Natural killer cell (primary cell): ENCODE results near the gene UBE2E3. TPM values are rescaled to one million over a fixed set of nuclear protein-coding genes. Genes with fewer than 3 reads are reported as not detected.

ENCODE experiments used
- ATAC-seq, 3 donors: fragments of 150-1000 bp in 2 of 3; fragments of 200-7000 bp in 1 of 3; cut with Tn5 transposase; 1 replicate in 1 of 3; 2 replicates in 2 of 3; pipeline ENCODE4 v1.10.0; 2021; ENCODE audit warnings: mild to moderate bottlenecking in 2 of 3, moderate library complexity in 2 of 3
- DNase-seq, 2 donors: peaks; one replicate each; pipeline versions ENCODE4 v3.0.0 to v3.0.0-alpha.2; 2013 to 2021; ENCODE audit warnings: mixed read lengths in 1 of 2
- H3K27ac ChIP-seq: one replicate; pipeline ENCODE4 v1.5.1; 2013; ENCODE audit warnings: mild to moderate bottlenecking, low read length
- H3K27me3 ChIP-seq: one replicate; pipeline ENCODE4 v1.6.1; 2013; ENCODE audit warnings: low read length; ENCODE audit not compliant: control insufficient read depth, insufficient read depth
- H3K36me3 ChIP-seq: one replicate; pipeline ENCODE4 v1.6.1; 2013; ENCODE audit warnings: low read length; ENCODE audit not compliant: control insufficient read depth, insufficient read depth
- H3K4me1 ChIP-seq: one replicate; pipeline ENCODE4 v1.6.1; 2013; ENCODE audit warnings: low read length; ENCODE audit not compliant: control insufficient read depth, insufficient read depth
- H3K4me3 ChIP-seq: one replicate; pipeline ENCODE4 v1.5.1; 2013; ENCODE audit warnings: low read length
- H3K9me3 ChIP-seq: one replicate; pipeline ENCODE4 v1.6.1; 2013; ENCODE audit warnings: low read length; ENCODE audit not compliant: control insufficient read depth, insufficient read depth
- H3K27ac Mint-ChIP-seq, 2 donors: one replicate each; pipeline ENCODE4 v1.8.0; 2022; ENCODE audit warnings: mild to moderate bottlenecking in 2 of 2, mixed read lengths in 2 of 2, moderate library complexity in 1 of 2
- H3K27me3 Mint-ChIP-seq, 2 donors: one replicate each; pipeline ENCODE4 v1.8.0; 2022; ENCODE audit warnings: low read depth in 2 of 2, mixed read lengths in 2 of 2
- H3K36me3 Mint-ChIP-seq: one replicate; pipeline ENCODE4 v1.8.0; 2022; ENCODE audit warnings: mixed read lengths
- H3K4me1 Mint-ChIP-seq, 2 donors: one replicate each; pipeline ENCODE4 v1.8.0; 2022; ENCODE audit warnings: mixed read lengths in 2 of 2
- H3K4me3 Mint-ChIP-seq: one replicate; pipeline ENCODE4 v1.8.0; 2022; ENCODE audit warnings: mild to moderate bottlenecking, moderate library complexity, mixed read lengths
- H3K9me3 Mint-ChIP-seq, 2 donors: one replicate each; pipeline ENCODE4 v1.8.0; 2022; ENCODE audit warnings: mixed read lengths in 2 of 2
- WGBS: methylation state at CpG from one replicate; pipeline ENCODE4 v1.1.7; 2013; ENCODE audit warnings: missing lambda C conversion rate; ENCODE audit not compliant: insufficient coverage; 5-methylcytosine and 5-hydroxymethylcytosine counted together
- intact Hi-C: fragments of 100-400 bp; cut with micrococcal nuclease; formaldehyde crosslinking; loops from one replicate; pipeline ENCODE4 v1.14.2; 2022
- total RNA-seq, 4 donors: library from RNA; stranded (reverse); fragments of 120-200 nt in 1 of 4; gene quantifications; one replicate each; pipeline versions ENCODE4 v1.2.3 to v1.2.4, GENCODE V29; 2013 to 2022
- TF ChIP-seq, protein P1 (sequence below): fragments of 200-600 bp; IDR thresholded peaks from one replicate; pipeline ENCODE4 v1.8.0; 2022; ENCODE audit warnings: antibody characterized with exemption

Gene UBE2E3
- total RNA-seq, 3 donors from 2014 or later (not counting 1 experiment from before 2014, with no cell fraction given): 48.5 to 59.3 (median 52.6) TPM

DNA sequence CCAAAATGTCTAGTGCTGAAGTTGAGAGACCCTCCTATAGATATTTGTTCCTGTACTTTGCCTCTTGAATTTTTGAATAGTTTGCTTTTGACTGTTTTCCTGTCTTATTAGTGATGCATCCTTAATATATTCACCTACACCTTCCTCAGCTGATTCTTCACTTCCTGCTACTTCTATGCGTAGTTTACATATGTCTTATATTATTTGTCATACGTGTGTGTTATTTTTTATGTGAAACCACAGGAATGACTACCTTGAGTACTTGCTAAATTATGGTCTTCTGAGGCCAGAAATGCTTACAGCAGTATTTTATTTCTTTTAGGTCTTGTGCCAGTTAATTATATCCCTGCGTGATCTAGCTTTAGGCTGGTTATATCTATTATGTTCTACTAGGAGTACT, 9.9 kb downstream of the UBE2E3 start:
- Mint-ChIP-seq H3K9me3 (no peaks in the 10 kb centered on the region), H3K4me1 (peaks cover 29 to 46% of the 10 kb centered on the region in 2 donors), H3K36me3 (no peaks in the 10 kb centered on the region), H3K27ac (peak overlapping the region in 1 of 2 donors; percentile 58), H3K27me3 (no peaks in the 10 kb centered on the region), H3K4me3 (no peak overlapping the region)
- Histone ChIP-seq H3K4me3 (no peak overlapping the region), H3K27ac (no peak overlapping the region), H3K4me1 (no peaks in the 10 kb centered on the region), H3K27me3 (no peaks in the 10 kb centered on the region), H3K36me3 (peaks cover 5% of the 10 kb centered on the region), H3K9me3 (no peaks in the 10 kb centered on the region)
- WGBS: 67% methylated on average over 1 of the region's 3 CpGs
- intact Hi-C loops: no loop called here
- ATAC-seq: no peak
- TF ChIP-seq, protein P1, sequence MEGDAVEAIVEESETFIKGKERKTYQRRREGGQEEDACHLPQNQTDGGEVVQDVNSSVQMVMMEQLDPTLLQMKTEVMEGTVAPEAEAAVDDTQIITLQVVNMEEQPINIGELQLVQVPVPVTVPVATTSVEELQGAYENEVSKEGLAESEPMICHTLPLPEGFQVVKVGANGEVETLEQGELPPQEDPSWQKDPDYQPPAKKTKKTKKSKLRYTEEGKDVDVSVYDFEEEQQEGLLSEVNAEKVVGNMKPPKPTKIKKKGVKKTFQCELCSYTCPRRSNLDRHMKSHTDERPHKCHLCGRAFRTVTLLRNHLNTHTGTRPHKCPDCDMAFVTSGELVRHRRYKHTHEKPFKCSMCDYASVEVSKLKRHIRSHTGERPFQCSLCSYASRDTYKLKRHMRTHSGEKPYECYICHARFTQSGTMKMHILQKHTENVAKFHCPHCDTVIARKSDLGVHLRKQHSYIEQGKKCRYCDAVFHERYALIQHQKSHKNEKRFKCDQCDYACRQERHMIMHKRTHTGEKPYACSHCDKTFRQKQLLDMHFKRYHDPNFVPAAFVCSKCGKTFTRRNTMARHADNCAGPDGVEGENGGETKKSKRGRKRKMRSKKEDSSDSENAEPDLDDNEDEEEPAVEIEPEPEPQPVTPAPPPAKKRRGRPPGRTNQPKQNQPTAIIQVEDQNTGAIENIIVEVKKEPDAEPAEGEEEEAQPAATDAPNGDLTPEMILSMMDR: no peak
- DNase-seq: no peak

- Histone ChIP-seq H3K4me3 (no peak overlapping the region), H3K27me3 (no peaks in the 10 kb centered on the region), H3K27ac (no peak overlapping the region), H3K9me3 (no peaks in the 10 kb centered on the region), H3K4me1 (no peaks in the 10 kb centered on the region), H3K36me3 (peaks cover 3% of the 10 kb centered on the region)
- Mint-ChIP-seq H3K27ac (peak overlapping the region in 1 of 2 donors; percentile 58), H3K4me3 (no peak overlapping the region), H3K27me3 (no peaks in the 10 kb centered on the region), H3K36me3 (no peaks in the 10 kb centered on the region), H3K9me3 (no peaks in the 10 kb centered on the region), H3K4me1 (peaks cover 30 to 46% of the 10 kb centered on the region in 2 donors)
- ATAC-seq (no peak), DNase-seq (no peak)
- no CpG with 5 or more reads among the region's 1 CpG for WGBS
- intact Hi-C loops: no loop called here
- TF ChIP-seq, protein P1: no peak
Measured at GRCh38 chr2:180990794-180991193, 10.4 kb downstream of the UBE2E3 start.

DNA sequence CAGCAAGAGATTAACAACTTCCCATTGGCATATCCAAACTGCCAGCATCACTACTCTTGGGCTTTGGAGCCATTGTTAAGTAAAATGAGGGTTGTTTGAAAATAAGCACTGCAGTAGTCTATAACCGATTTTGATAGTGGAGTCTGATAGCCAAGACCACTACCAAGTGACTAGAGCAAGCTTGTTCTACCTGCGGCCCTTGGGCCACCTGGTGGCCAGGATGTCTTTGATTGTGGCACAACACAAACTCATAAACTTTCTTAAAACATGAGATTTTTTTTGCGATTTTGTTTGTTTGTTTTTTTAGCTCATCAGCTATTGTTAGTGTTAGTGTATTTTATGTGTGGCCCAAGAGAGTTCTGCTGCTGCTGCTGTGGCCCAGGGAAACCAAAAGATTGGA, 11.0 kb downstream of the UBE2E3 start:
- Mint-ChIP-seq H3K9me3 (no peaks in the 10 kb centered on the region), H3K36me3 (no peaks in the 10 kb centered on the region), H3K27ac (no peak overlapping the region), H3K27me3 (no peaks in the 10 kb centered on the region), H3K4me1 (peaks cover 32 to 47% of the 10 kb centered on the region in 2 donors), H3K4me3 (no peak overlapping the region)
- no peaks in the 10 kb centered on the region for H3K27me3 ChIP-seq
- intact Hi-C loops: no loop called here
- no peaks in the 10 kb centered on the region for H3K9me3 ChIP-seq
- no peaks in the 10 kb centered on the region for H3K4me1 ChIP-seq
- H3K4me3 ChIP-seq: no peak overlapping the region
- TF ChIP-seq, protein P1: no peak
- 98% methylated on average over 3 of the region's 3 CpGs for WGBS
- H3K27ac ChIP-seq: no peak overlapping the region
- ATAC-seq (no peak), DNase-seq (no peak)
- peaks cover 3% of the 10 kb centered on the region for H3K36me3 ChIP-seq

GRCh38 chr2:180991820-180992219, 11.4 kb downstream of the UBE2E3 start:
- Histone ChIP-seq H3K27ac (no peak overlapping the region), H3K4me3 (no peak overlapping the region), H3K4me1 (no peaks in the 10 kb centered on the region), H3K9me3 (no peaks in the 10 kb centered on the region), H3K27me3 (no peaks in the 10 kb centered on the region), H3K36me3 (peaks cover 3% of the 10 kb centered on the region)
- no peaks in the 10 kb centered on the region for H3K9me3 Mint-ChIP-seq
- intact Hi-C loops: no loop called here
- TF ChIP-seq, protein P1: no peak
- no peak for ATAC-seq
- H3K4me1 Mint-ChIP-seq: peaks cover 33 to 51% of the 10 kb centered on the region in 2 donors
- H3K27ac Mint-ChIP-seq: no peak overlapping the region
- H3K4me3 Mint-ChIP-seq: no peak overlapping the region
- no peak for DNase-seq
- no peaks in the 10 kb centered on the region for H3K27me3 Mint-ChIP-seq
- no peaks in the 10 kb centered on the region for H3K36me3 Mint-ChIP-seq
- 98% methylated on average over 3 of the region's 4 CpGs for WGBS
